ENCODE data around the gene RPL18.
A peak's percentile ranks its signal among the peaks of the same experiment; 100 is the strongest.

The RPL18 gene

DNA sequence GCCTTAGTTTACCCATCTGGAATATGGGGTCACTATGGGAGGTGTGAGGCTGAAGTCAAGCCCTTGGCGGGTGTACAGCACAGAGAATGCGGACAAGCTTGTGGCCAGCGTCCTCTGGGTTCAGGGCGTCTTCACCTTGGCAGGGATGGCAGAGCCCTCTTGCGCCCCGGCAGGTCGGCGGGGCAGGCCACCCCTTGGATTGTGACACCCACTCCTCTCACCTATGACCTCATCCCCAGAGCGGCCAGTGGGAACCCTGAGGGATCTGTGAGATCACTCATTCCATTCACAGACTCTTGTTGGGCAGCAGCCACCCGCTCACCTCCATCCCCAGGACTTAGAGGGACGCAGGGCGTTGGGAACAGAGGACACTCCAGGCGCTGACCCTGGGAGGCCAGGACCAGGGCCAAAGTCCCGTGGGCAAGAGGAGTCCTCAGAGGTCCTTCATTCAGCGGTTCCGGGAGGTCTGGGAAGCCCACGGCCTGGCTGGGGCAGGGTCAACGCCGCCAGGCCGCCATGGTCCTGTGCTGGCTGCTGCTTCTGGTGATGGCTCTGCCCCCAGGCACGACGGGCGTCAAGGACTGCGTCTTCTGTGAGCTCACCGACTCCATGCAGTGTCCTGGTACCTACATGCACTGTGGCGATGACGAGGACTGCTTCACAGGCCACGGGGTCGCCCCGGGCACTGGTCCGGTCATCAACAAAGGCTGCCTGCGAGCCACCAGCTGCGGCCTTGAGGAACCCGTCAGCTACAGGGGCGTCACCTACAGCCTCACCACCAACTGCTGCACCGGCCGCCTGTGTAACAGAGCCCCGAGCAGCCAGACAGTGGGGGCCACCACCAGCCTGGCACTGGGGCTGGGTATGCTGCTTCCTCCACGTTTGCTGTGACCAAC, 12.3 kb downstream of the RPL18 start, which contains the start of gene SPACA4:
TSS of gene SPACA4 (plus strand) at position 280 of the 896 bp plus-strand sequence. CDS start at position 517, 237 bp downstream.
- H3K36me3 Mint-ChIP-seq: peaks cover 0 to 6% of the 10 kb centered on the region in 2 donors
- H3K27me3 Mint-ChIP-seq: no peaks in the 10 kb centered on the region
- no peak within 1 kb of the TSS for H3K4me3 Mint-ChIP-seq
- DNase-seq (no peak), ATAC-seq (replicated peaks) (no peak)
- no peaks in the 10 kb centered on the region for H3K9me3 Mint-ChIP-seq
- peak within 1 kb of the TSS; percentile 59 for H3K27ac Mint-ChIP-seq
- H3K4me1 Mint-ChIP-seq: peaks cover 10 to 13% of the 10 kb centered on the region in 2 donors

DNA sequence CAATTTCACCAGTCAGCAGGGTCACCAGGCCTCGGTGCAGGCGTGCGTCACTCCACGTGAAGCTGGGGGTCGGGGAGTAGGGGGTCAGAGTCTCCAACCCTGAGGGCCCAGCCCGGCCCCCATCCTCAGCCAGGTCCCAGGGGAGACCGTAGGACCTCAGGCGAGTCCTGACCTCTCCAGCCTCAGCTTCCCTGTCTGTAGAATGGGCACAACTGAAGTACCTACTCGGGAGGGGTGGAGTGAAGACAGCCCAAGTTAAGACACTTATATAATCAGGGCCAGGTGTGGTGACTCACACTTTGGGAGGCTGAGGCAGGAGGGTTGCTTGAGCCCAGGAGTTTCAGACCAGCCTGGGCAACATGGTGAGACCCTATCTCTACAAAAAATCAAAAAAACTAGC, 15.1 kb downstream of the RPL18 start:
- Mint-ChIP-seq H3K4me1 (peaks cover 4 to 5% of the 10 kb centered on the region in 2 donors), H3K27ac (no peak overlapping the region), H3K9me3 (no peaks in the 10 kb centered on the region), H3K4me3 (no peak overlapping the region), H3K27me3 (peaks cover under 1 to 1% of the 10 kb centered on the region in 2 donors), H3K36me3 (no peaks in the 10 kb centered on the region)
- ATAC-seq (replicated peaks) (no peak), DNase-seq (no peak)

DNA sequence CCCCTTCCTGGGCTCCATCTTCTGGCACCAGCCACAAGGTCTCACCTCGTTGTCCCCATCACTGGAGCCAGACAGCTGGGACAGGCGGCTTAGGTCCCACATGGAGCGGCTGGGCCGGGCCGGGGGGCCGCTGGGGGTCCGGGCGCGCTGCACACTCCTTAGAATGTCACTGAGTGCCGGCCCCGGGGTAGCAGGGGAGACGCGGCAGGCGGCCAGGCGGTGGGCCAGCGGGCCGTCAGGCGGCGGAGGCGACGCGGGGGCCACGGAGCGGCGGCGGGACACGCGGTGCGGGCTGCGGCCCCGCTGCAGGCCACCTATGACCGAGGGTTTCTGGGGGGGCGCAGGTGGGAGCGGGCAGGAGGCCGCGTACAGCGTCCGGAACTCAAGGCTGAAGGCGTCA, 15.5 kb downstream of the RPL18 start:
- Mint-ChIP-seq H3K36me3 (no peaks in the 10 kb centered on the region), H3K27ac (no peak overlapping the region), H3K4me3 (no peak overlapping the region), H3K27me3 (peaks cover 5% of the 10 kb centered on the region in 2 donors), H3K9me3 (no peaks in the 10 kb centered on the region), H3K4me1 (peaks cover 0 to under 1% of the 10 kb centered on the region in 2 donors)
- no peak for DNase-seq
- no peak for ATAC-seq (replicated peaks)

DNA sequence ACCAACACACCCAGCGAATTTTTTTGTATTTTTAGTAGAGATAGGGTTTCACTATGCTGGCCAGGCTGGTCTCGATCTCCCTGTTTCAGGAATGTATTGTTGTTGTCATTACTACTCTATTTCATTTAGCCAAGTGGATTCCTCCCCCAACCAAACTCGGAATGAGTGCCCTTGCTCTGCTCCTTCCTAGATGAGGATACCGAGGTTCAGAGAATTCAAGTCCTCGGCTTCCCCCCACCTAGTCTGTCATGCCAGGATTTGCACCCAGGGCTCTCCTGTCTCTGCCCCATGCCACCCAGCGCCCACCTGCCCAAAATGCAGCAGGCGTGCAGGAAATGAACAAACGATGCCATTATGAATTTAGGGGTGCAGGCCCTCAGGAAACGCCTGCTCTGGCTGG, 16.0 kb downstream of the RPL18 start:
- H3K27ac Mint-ChIP-seq: no peak overlapping the region
- no peak for DNase-seq
- no peaks in the 10 kb centered on the region for H3K36me3 Mint-ChIP-seq
- no peak for ATAC-seq (replicated peaks)
- H3K4me1 Mint-ChIP-seq: no peaks in the 10 kb centered on the region
- peaks cover 5 to 8% of the 10 kb centered on the region in 2 donors for H3K27me3 Mint-ChIP-seq
- H3K9me3 Mint-ChIP-seq: no peaks in the 10 kb centered on the region
- no peak overlapping the region for H3K4me3 Mint-ChIP-seq

- ATAC-seq (replicated peaks): no peak
- H3K36me3 Mint-ChIP-seq: no peaks in the 10 kb centered on the region
- DNase-seq: no peak
- H3K27ac Mint-ChIP-seq: no peak overlapping the region
- peaks cover 5 to 13% of the 10 kb centered on the region in 2 donors for H3K27me3 Mint-ChIP-seq
- no peak overlapping the region for H3K4me3 Mint-ChIP-seq
- H3K9me3 Mint-ChIP-seq: no peaks in the 10 kb centered on the region
- H3K4me1 Mint-ChIP-seq: no peaks in the 10 kb centered on the region
Measured at GRCh38 chr19:48600679-48601417, 18.1 kb downstream of the RPL18 start.

GRCh38 chr19:48598996-48599700, 19.8 kb downstream of the RPL18 start:
- no peak for ATAC-seq (replicated peaks)
- Mint-ChIP-seq H3K9me3 (no peaks in the 10 kb centered on the region), H3K4me3 (no peak overlapping the region), H3K36me3 (no peaks in the 10 kb centered on the region), H3K4me1 (no peaks in the 10 kb centered on the region), H3K27me3 (peaks cover 5 to 19% of the 10 kb centered on the region in 2 donors), H3K27ac (no peak overlapping the region)
- DNase-seq: no peak

- no peak overlapping the region for H3K27ac Mint-ChIP-seq
- ATAC-seq (replicated peaks): peak; percentile 33 to 73
- no peaks in the 10 kb centered on the region for H3K4me1 Mint-ChIP-seq
- no peak for DNase-seq
- H3K36me3 Mint-ChIP-seq: no peaks in the 10 kb centered on the region
- H3K27me3 Mint-ChIP-seq: peaks cover 5 to 19% of the 10 kb centered on the region in 2 donors
- H3K9me3 Mint-ChIP-seq: no peaks in the 10 kb centered on the region
- H3K4me3 Mint-ChIP-seq: no peak overlapping the region
Measured at GRCh38 chr19:48596679-48597465, 22.1 kb downstream of the RPL18 start.

DNA sequence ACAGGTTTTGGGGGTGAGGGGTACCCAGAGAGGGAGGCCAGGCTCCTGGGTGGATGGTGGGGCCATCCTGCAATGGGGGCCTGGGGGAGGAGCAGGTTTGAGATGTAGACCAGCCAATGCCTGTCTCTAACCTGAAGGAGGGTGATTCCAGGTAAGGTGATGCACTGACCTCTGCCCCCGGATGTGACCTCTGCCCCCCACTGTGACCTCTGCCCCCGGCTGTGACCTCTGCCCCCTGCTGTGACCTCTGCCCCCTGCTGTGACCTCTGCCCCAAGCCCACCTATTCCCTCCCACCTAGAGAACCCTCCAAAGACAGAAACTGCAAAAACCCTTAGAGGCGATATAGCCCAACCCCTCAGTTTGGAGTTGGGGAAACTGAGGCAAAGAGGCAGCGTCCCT, 22.7 kb downstream of the RPL18 start:
- Mint-ChIP-seq H3K4me3 (no peak overlapping the region), H3K27me3 (peaks cover 6 to 19% of the 10 kb centered on the region in 2 donors), H3K27ac (no peak overlapping the region), H3K4me1 (no peaks in the 10 kb centered on the region), H3K9me3 (no peaks in the 10 kb centered on the region), H3K36me3 (no peaks in the 10 kb centered on the region)
- ATAC-seq (replicated peaks): no peak
- DNase-seq: no peak

DNA sequence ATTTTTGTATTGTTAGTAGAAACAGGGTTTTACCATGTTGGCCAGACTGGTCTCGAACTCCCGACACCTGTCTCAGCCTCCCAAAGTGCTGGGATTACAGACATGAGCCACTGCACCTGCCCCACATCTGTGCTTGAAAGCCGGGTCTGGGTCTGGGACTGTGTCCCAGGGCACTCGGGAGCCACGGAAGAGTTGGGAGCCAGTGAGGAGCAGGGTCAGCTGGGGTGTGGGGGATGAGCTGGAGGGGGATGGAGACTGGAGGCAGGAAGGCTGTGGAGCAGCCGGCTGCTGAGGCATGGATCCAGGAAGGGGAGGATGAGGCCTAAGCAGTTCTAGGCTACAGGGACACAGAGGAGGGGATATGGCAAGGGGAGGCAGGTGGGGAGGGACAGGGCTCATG, 23.1 kb downstream of the RPL18 start:
- Mint-ChIP-seq H3K36me3 (no peaks in the 10 kb centered on the region), H3K27me3 (peaks cover 9 to 22% of the 10 kb centered on the region in 2 donors), H3K4me3 (no peak overlapping the region), H3K27ac (no peak overlapping the region), H3K4me1 (no peaks in the 10 kb centered on the region), H3K9me3 (no peaks in the 10 kb centered on the region)
- ATAC-seq (replicated peaks) (no peak), DNase-seq (no peak)

- no peak for DNase-seq
- Mint-ChIP-seq H3K9me3 (no peaks in the 10 kb centered on the region), H3K36me3 (no peaks in the 10 kb centered on the region), H3K27ac (no peak overlapping the region), H3K27me3 (peaks cover 13 to 29% of the 10 kb centered on the region in 2 donors), H3K4me1 (no peaks in the 10 kb centered on the region), H3K4me3 (no peak overlapping the region)
- ATAC-seq (replicated peaks): no peak
Measured at GRCh38 chr19:48595171-48595570, 23.8 kb downstream of the RPL18 start.

DNA sequence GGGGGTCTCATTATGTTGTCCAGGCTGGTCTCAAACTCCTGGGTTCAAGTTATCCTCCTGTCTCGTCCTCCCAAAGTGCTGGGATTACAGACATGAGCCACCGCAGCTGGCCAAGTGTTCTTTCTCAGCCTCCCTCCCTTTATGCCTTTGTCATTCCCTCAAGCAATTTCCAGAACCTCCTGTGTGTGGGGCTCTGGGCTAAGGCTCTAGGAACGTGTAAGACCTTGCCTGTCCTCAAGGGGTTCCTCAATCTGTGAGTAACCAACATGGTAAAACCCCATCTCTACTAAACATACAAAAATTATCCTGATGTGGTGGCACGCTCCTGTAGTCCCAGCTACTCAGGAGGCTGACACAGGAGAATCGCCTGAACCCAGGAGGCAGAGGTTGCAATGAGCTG, 28.0 kb downstream of the RPL18 start:
- Mint-ChIP-seq H3K4me3 (no peak overlapping the region), H3K27me3 (peaks cover 16 to 29% of the 10 kb centered on the region in 2 donors), H3K27ac (no peak overlapping the region), H3K9me3 (no peaks in the 10 kb centered on the region), H3K4me1 (peaks cover 7 to 10% of the 10 kb centered on the region in 2 donors), H3K36me3 (no peaks in the 10 kb centered on the region)
- no peak for DNase-seq
- ATAC-seq (replicated peaks): no peak

GRCh38 chr19:48588670-48589401, 30.1 kb downstream of the RPL18 start:
- Mint-ChIP-seq H3K9me3 (peaks cover 0 to 3% of the 10 kb centered on the region in 2 donors), H3K27ac (peak overlapping the region; percentile 79), H3K4me1 (peaks cover 13 to 17% of the 10 kb centered on the region in 2 donors), H3K4me3 (peak overlapping the region; percentile 78 to 80), H3K27me3 (peaks cover 22 to 30% of the 10 kb centered on the region in 2 donors), H3K36me3 (peaks cover 0 to 4% of the 10 kb centered on the region in 2 donors)
- ATAC-seq (replicated peaks) (peak; percentile 85 to 88), DNase-seq (peak; percentile 78)

GRCh38 chr19:48587387-48587786, 31.6 kb downstream of the RPL18 start:
- Mint-ChIP-seq H3K9me3 (peaks cover 0 to 3% of the 10 kb centered on the region in 2 donors), H3K27me3 (peaks cover 22 to 33% of the 10 kb centered on the region in 2 donors), H3K36me3 (peaks cover 0 to 4% of the 10 kb centered on the region in 2 donors), H3K4me3 (no peak overlapping the region), H3K4me1 (peaks cover 14 to 18% of the 10 kb centered on the region in 2 donors), H3K27ac (no peak overlapping the region)
- ATAC-seq (replicated peaks) (no peak), DNase-seq (no peak)

Data from stimulated activated naive B cell treated with anti-CD40 and anti-IgM and Interleukin-4, amounts not matched to agents 10 μg/mL and 1 μg/mL and 100 μg/mL, for 72 hours (primary cell).